Activated naive CD8-positive, alpha-beta T cell treated with anti-CD3 and anti-CD28 coated beads, Interleukin-2, amount 10 ng/mL, durations not matched to agents 7 days and 5 days (primary cell): ENCODE measurements around the gene ELL. TPM values are rescaled to one million over a fixed set of nuclear protein-coding genes. Genes with fewer than 3 reads are reported as not detected.

Experiments used
- ATAC-seq: fragments of 150-1000 bp; cut with Tn5 transposase; one replicate; pipeline ENCODE4 v1.10.0; 2021; ENCODE audit warnings: low read depth, moderate library complexity
- POLR2A ChIA-PET: fragments of 350-600 bp; sonication (Branson Sonifier 250); formaldehyde crosslinking; loops from one replicate; lab custom pipeline; 2021; ENCODE audit warnings: antibody characterized with exemption; lab: Charles Lee
- DNase-seq: peaks from one replicate; pipeline ENCODE4 v3.0.0; 2021
- H3K27ac Mint-ChIP-seq: one replicate; pipeline ENCODE4 v1.8.0; 2022; ENCODE audit warnings: mild to moderate bottlenecking, mixed read lengths
- H3K27me3 Mint-ChIP-seq: one replicate; pipeline ENCODE4 v1.8.0; 2022; ENCODE audit warnings: mild to moderate bottlenecking, moderate library complexity, mixed read lengths
- H3K36me3 Mint-ChIP-seq: one replicate; pipeline ENCODE4 v1.8.0; 2021; ENCODE audit warnings: mild to moderate bottlenecking, mixed read lengths
- H3K4me1 Mint-ChIP-seq: one replicate; pipeline ENCODE4 v1.8.0; 2021; ENCODE audit warnings: mixed read lengths
- H3K4me3 Mint-ChIP-seq: one replicate; pipeline ENCODE4 v1.8.0; 2022; ENCODE audit warnings: mild to moderate bottlenecking, moderate library complexity, mixed read lengths
- H3K9me3 Mint-ChIP-seq: one replicate; pipeline ENCODE4 v1.8.0; 2021; ENCODE audit warnings: mixed read lengths
- total RNA-seq, 2 experiments: library from RNA; stranded (reverse); gene quantifications; one replicate each; pipeline ENCODE4 v1.2.3, GENCODE V29; 2021

ELL gene
- total RNA-seq, 2 experiments from 2014 or later, result 28.5 to 31.2 TPM

DNA sequence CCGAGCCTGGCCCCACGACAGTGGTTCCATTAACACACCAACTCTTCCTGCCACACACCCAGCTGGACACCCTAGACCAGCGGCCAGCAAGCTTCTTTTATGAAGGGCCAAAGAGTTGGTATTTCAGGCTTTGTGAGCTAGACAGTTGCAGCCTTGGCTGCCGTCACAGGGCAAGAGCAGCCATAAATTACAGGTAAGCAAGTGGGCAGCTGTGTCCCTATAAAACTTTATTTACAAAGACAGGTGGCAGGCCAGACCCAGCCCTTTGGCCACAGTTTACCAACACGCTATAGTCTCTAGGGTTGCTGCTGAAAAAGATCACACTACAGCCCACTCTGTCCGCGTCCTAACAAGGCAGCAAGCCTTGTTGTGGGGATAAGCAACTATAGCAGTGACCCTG, 13.3 kb downstream of the ELL start:
- peaks cover 39% of the 10 kb centered on the region for H3K4me1 Mint-ChIP-seq
- H3K9me3 Mint-ChIP-seq, result no peaks in the 10 kb centered on the region
- ATAC-seq, result no peak
- H3K27ac Mint-ChIP-seq, result no peak overlapping the region
- H3K4me3 Mint-ChIP-seq, result no peak overlapping the region
- no peaks in the 10 kb centered on the region for H3K27me3 Mint-ChIP-seq
- POLR2A ChIA-PET, result interaction anchor here (0.6 to 3.4 kb wide), 2 partner anchors 12 to 48 kb away, joined by 9 to 25 read pairs; no protein-coding TSS in a partner anchor
- DNase-seq, result no peak
- no peaks in the 10 kb centered on the region for H3K36me3 Mint-ChIP-seq

DNA sequence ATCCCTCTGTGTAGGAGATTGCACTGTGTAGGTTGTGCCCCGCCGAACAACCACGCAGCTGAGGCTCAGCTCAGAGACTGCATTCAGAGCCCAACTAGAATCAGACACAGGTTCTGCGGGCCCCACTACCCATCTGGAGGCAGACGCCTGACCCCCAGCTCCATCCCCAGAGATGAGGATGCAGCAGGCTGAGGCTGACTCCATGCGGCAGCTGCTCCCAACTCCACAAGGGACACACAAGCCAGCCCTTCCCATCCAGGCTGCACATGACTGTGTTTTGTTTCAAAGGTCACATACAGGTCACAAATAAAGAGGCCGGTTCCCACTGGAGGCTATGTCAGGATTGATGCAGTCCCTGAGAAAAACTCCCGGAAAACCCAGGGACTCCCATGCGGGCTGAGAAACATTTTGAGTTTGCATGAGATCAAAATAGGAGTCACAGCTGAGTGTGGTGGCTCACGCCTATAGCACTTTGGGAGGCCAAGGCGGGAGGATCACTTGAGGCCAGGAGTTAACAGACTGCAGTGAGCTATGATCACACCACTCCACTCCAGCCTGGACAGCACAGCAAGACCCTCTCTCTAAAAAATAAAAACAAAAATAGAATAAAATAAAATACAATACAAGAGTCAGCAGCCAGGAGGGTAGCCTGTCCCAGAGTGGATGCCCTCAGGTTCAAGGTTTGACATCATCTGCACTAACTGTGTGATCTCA, 14.0 kb downstream of the ELL start:
- Mint-ChIP-seq H3K4me1 (peaks cover 45% of the 10 kb centered on the region), H3K36me3 (no peaks in the 10 kb centered on the region), H3K9me3 (no peaks in the 10 kb centered on the region), H3K27me3 (no peaks in the 10 kb centered on the region), H3K4me3 (peak overlapping the region; percentile 43), H3K27ac (peak overlapping the region; percentile 82)
- peak; percentile 10 for ATAC-seq
- no peak for DNase-seq
- POLR2A ChIA-PET, result interaction anchor here (0.6 to 3.4 kb wide), 6 partner anchors 11 to 81 kb away, joined by 5 to 25 read pairs (median 10); partner anchors contain the start of genes ELL, REX1BD and UBA52

DNA sequence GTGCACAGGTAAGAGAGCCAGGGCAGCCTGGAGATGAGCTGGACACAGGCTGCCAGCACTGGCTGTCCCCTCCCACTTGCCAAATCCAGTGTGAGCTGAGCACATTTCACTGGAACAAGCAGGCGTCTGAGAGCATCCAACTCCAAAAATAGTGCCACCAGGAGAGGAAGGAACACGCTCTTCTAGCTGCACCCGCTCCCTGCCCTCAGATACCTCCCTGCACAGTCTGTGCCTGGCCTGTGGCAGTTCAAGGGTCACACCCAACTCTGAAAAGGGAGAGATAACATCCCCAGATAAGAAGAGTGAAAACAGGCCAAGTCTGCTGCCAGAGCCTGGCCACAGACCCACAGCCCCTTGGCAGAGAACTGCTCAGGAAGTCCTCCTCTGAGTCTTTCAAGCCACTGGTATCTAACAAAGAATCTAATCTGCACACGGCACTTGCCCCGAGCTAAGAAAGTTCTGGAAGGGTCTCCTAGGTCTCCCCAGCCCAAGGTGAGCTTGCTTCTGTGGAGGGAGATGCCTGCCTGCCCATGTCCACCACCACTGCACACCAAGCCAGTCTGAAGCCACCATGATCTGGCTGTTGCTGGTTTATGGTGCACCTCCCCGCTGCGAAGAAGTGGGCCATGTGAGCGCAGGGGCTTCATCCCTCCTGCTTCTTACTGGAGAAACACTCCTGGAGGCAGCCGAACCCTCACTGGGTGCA, 14.7 kb downstream of the ELL start:
- POLR2A ChIA-PET, result interaction anchor here (0.6 to 3.4 kb wide), 8 partner anchors 9 to 82 kb away, joined by 3 to 25 read pairs (median 5); partner anchors contain the start of genes ELL, REX1BD and UBA52
- Mint-ChIP-seq H3K4me1 (peaks cover 49% of the 10 kb centered on the region), H3K27ac (peak overlapping the region; percentile 82), H3K9me3 (no peaks in the 10 kb centered on the region), H3K27me3 (no peaks in the 10 kb centered on the region), H3K4me3 (peak overlapping the region; percentile 43), H3K36me3 (no peaks in the 10 kb centered on the region)
- DNase-seq (no peak), ATAC-seq (peak; percentile 69)

DNA sequence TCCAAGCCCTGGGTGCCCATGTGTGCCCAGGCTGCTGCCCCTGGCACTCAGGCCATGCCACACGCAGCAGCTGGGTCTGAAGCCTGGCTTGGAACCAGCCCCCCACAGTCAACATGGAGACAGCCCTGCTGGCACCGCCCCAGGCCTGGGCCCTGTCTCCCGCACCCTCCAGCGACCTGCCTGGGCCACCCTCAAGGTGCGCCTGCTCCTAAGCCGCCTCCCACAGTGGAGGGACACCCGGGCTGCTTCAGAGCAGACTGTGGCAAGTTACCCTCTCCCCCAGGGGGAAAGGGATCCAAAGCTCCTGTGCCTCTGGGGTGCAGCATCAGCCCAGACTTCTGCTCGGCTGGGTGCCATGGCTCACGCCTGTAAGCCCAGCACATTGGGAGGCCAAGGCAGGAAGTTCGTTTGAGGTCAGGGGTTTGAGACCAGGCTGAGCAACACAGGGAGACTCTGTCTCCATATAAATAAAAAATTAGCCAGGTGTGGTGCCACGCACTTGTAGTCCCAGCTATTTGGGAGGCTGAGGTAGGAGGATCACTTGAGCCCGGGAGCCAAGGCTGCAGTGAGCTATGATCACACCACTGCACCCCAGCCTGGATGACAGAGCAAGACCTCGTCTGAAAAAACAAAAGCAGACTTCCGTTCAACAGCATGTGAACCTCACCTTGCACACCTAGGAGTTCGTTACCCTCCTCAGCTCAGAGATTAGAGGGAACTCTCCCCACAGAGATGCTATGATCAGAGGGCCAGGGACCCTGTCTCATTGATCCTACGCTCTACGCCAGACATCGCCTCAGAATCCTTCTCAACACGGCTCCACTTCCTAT, 15.6 kb downstream of the ELL start:
- H3K4me3 Mint-ChIP-seq, result peak overlapping the region; percentile 43

DNA sequence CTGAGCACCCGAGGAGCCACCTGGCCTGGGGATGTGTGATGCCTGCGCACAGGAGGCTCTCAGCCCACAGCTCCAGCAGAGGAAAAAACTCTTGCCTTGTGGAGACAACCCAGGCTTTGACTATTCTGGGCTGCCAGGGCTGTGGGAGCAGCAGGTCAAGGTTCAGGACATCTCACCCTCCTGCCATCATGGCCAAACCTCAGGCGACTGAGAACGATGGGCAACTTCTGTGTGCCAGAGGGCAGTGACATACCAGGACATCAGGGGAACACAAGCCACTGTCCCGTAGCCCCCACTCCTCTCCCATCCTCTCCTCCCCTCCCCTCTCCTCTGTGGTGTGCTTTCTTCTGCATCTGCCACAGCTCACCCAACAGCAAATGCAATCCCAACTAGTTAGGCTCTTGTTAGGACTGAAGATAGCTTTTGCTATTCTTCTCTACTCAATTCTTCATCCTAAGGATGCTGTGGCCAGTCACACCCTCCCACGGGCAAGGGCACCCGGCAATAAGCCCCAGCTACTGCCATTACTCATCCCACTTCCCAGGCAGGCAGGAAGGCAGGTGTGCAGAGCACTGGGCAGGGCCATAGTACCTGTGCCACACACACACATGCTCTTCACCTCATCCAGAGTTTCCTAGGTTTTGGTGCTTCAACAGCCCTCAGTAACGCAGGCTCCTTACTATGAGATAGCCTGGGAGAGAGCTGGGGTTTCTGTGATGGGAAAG, 16.8 kb downstream of the ELL start:
- POLR2A ChIA-PET, result interaction anchor here (0.8 to 3.4 kb wide), 4 partner anchors 8 to 84 kb away, joined by 3 to 25 read pairs (median 6); partner anchors contain the start of gene ELL

More for the DNA sequence above, 15.6 kb downstream of the ELL start:
- no peak for DNase-seq
- H3K9me3 Mint-ChIP-seq, result no peaks in the 10 kb centered on the region
- POLR2A ChIA-PET, result interaction anchor here (0.6 to 3.4 kb wide), 7 partner anchors 8 to 65 kb away, joined by 3 to 25 read pairs (median 5); partner anchors contain the start of genes ELL and UBA52
- no peaks in the 10 kb centered on the region for H3K36me3 Mint-ChIP-seq
- peaks cover 56% of the 10 kb centered on the region for H3K4me1 Mint-ChIP-seq
- ATAC-seq, result peak; percentile 34
- H3K27ac Mint-ChIP-seq, result peak overlapping the region; percentile 82
- no peaks in the 10 kb centered on the region for H3K27me3 Mint-ChIP-seq

DNA sequence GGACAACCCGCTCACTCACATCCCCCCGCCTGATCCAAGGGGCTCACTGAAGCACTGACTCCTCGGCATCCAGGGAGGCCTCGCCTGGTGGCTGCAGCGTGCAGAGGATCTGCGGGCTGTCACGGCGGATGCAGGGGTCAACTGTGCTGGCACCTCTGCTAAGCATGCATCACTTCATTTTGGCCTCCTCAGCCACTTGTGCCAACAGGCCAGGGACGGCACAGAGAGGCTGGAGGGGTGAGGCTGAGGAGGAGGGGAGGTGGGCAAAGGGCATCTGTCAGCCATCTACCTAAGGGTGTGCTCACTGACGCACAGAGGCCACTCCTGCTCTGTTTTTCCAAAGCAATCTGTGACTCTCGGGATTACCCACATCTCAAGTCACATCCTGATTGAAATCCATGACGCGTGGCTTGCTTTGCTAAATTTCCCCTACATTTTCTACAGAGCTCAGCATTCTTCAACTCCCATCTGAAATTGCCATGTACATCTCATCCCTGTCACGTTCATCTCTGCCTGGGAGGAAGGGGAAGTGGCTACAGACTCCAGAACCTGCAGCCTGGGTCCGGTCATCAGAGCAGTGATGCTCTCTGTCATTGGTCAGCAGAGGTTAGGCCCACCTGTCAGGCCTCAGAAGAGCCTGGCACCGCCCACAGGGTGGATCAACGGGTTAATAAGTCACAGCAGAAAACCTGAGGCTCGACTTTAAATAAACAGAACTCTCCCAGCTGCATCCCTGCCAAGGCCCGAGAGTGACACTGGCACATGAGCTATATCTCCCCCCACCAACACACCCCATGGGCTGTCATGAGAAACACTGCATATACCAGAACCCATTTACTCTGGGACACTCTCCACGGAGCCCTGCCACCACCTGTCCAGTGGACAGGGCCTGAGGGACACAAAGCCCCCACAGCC, 17.6 kb downstream of the ELL start:
- ATAC-seq, result no peak

More for the DNA sequence above, 16.8 kb downstream of the ELL start:
- Mint-ChIP-seq H3K4me3 (peak overlapping the region; percentile 61), H3K9me3 (no peaks in the 10 kb centered on the region), H3K36me3 (no peaks in the 10 kb centered on the region), H3K4me1 (peaks cover 66% of the 10 kb centered on the region), H3K27me3 (no peaks in the 10 kb centered on the region), H3K27ac (peak overlapping the region; percentile 82)
- no peak for DNase-seq
- ATAC-seq, result no peak

DNA sequence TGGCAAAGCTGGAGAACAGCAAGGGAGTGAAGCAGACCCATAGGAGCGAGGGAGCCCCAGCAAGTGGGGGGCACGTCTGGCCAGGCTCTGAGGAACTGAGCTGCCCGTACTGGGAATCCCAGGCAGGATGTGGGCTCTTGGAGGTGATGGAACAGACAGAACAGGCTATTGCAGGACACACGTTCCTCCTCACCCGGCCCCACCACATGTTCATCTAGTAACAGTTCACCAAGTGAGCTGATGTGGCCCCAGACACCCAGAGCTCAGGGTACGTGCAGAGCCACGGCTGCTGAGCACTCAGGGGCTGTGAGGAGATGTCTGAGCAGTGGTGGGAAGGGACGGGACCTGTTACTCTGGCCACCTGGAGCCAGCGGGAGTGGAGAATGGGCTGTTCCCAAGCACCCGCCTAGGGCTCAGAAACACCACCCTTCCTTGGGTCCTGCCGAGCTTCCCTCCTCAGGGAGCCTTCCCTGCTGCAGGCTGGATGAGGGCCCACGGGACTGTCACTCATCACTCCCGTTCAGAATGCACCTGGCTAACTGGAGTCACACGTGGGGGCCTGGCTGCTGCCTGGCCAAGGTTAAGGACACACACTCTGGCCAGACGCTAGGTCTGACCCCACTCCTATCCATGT, 18.4 kb downstream of the ELL start:
- H3K4me3 Mint-ChIP-seq, result no peak overlapping the region
- DNase-seq (no peak), ATAC-seq (no peak)
- H3K9me3 Mint-ChIP-seq, result no peaks in the 10 kb centered on the region
- H3K27me3 Mint-ChIP-seq, result no peaks in the 10 kb centered on the region
- POLR2A ChIA-PET, result interaction anchor here (0.5 to 1.9 kb wide), 4 partner anchors 11 to 69 kb away, joined by 4 to 7 read pairs (median 6); partner anchors contain the start of genes ELL and UBA52
- H3K27ac Mint-ChIP-seq, result no peak overlapping the region
- H3K4me1 Mint-ChIP-seq, result peaks cover 78% of the 10 kb centered on the region
- H3K36me3 Mint-ChIP-seq, result no peaks in the 10 kb centered on the region

More for the DNA sequence above, 17.6 kb downstream of the ELL start:
- Mint-ChIP-seq H3K27me3 (no peaks in the 10 kb centered on the region), H3K4me3 (peak overlapping the region; percentile 13), H3K27ac (no peak overlapping the region), H3K4me1 (peaks cover 73% of the 10 kb centered on the region), H3K9me3 (no peaks in the 10 kb centered on the region), H3K36me3 (no peaks in the 10 kb centered on the region)
- no peak for DNase-seq
- POLR2A ChIA-PET, result interaction anchor here (0.5 to 1.9 kb wide), 5 partner anchors 8 to 85 kb away, joined by 3 to 7 read pairs (median 4); partner anchors contain the start of genes ELL and UBA52

DNA sequence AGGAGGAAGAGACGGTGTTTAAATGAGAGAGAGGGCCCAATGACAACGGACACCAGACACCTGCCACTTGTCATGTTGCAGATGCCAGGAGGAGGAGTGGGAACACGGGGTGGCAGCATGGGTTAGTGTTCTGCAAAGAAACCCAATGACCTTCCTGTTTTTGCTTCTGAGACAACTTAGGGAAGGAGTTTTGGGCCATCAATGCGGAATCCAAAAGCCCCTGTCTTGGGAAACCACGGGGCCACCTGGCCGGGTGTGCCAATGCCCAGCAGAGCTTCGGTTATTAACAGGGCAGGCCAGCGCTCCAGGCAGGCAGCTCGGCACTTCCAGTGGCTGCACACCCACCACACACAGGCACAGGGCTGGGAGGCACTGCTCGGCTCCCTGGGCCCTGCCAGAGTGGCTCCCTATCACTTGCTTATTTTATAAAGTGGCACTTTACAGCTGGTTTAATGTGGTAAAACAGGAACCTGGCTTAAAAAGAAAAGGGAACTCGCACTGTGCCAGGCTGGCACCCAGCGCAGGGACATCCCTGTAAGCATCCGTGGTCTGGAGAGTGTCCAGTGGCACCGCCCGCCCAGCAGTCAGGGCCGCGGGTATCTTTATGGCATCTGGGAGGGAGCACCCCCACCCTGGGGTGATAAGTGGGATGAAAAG, 19.1 kb downstream of the ELL start:
- peaks cover 78% of the 10 kb centered on the region for H3K4me1 Mint-ChIP-seq

DNA sequence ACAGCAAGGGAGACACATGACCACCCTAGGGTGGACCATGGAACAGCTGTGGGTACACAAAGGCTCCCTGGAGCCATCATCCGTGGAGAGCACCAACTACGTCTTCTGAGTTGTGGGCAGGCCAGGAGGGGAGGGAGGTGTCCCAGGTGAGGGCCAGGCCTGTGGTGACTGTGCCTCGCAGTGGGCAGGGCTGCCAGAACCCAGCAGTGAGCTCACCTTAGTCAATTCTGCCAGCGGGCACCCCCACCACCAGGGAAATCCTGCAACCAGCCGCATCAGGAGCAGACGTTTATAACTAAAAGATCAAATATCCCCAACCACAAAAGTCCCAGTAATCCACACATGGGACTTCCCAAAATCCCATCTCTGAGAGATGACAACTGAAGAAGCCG, 19.6 kb downstream of the ELL start:
- no peaks in the 10 kb centered on the region for H3K9me3 Mint-ChIP-seq
- H3K27ac Mint-ChIP-seq, result no peak overlapping the region
- no peak for ATAC-seq
- no peak overlapping the region for H3K4me3 Mint-ChIP-seq
- no peak for DNase-seq
- POLR2A ChIA-PET, result interaction anchor here (0.6 to 1.4 kb wide), 2 partner anchors 8 to 20 kb away, joined by 3 to 7 read pairs; no protein-coding TSS in a partner anchor
- no peaks in the 10 kb centered on the region for H3K27me3 Mint-ChIP-seq
- H3K4me1 Mint-ChIP-seq, result peaks cover 73% of the 10 kb centered on the region
- no peaks in the 10 kb centered on the region for H3K36me3 Mint-ChIP-seq

More for the DNA sequence above, 19.1 kb downstream of the ELL start:
- DNase-seq (no peak), ATAC-seq (no peak)
- no peak overlapping the region for H3K4me3 Mint-ChIP-seq
- POLR2A ChIA-PET, result interaction anchor here (1.4 to 1.5 kb wide), 2 partner anchors 21 to 69 kb away, joined by 4 to 7 read pairs; partner anchors contain the start of gene UBA52
- no peaks in the 10 kb centered on the region for H3K36me3 Mint-ChIP-seq
- H3K27ac Mint-ChIP-seq, result no peak overlapping the region
- no peaks in the 10 kb centered on the region for H3K27me3 Mint-ChIP-seq
- no peaks in the 10 kb centered on the region for H3K9me3 Mint-ChIP-seq

DNA sequence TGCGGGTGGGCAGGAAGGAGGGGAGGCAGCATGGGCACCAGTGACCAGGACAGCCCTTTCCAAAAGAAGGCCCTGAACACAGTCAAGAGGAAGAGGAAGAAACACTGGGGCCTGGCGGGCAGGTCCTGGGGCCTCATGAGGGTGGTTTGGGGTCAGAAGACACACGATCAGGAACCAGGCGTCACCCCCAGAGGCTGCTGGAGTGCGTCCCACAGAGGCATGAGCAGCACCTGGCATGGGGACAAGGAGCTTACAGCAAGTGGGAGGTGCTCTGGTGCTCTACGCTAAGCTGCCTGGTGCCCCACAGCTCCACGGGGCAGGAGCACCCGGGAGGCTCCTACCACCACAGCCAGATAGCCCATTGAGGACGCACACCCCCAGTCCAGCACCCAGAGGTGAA, 20.0 kb downstream of the ELL start:
- Mint-ChIP-seq H3K9me3 (no peaks in the 10 kb centered on the region), H3K27ac (peak overlapping the region; percentile 42), H3K36me3 (no peaks in the 10 kb centered on the region), H3K4me1 (peaks cover 73% of the 10 kb centered on the region), H3K4me3 (no peak overlapping the region), H3K27me3 (no peaks in the 10 kb centered on the region)
- POLR2A ChIA-PET, result interaction anchor here (0.6 kb wide), 1 partner anchor 8 kb away, joined by 3 read pairs; no protein-coding TSS in a partner anchor
- DNase-seq (no peak), ATAC-seq (no peak)
